ENCODE results near the gene CNBP. TPM values are rescaled to one million over a fixed set of nuclear protein-coding genes. Genes with fewer than 3 reads are reported as not detected.

Gene CNBP
- total RNA-seq, 2 donors from 2014 or later: 440 to 569 TPM

GRCh38 chr3:129122412-129123011 lies 61.2 kb downstream of the CNBP start:
- peak; percentile 59 for DNase-seq (ENCODE audit: low spot score)

GRCh38 chr3:129121792-129122411 lies 61.8 kb downstream of the CNBP start, which contains the start of gene RAB43:
TSS of gene RAB43 (minus strand) at chr3:129121804. CDS start at chr3:129121489, 315 bp downstream.
- H3K4me3 ChIP-seq: peak within 1 kb of the TSS; percentile 84 to 85
- H3K4me1 ChIP-seq: peaks cover 0 to 31% of the 10 kb centered on the region in 2 donors
- H3K27ac ChIP-seq: peak within 1 kb of the TSS; percentile 93 to 94
- H3K27me3 ChIP-seq: no peaks in the 10 kb centered on the region
- H3K36me3 ChIP-seq: no peaks in the 10 kb centered on the region
- no peaks in the 10 kb centered on the region for H3K9me3 ChIP-seq
- TF ChIP-seq CTCF (IDR thresholded peaks at IDR 0.05): no peak
- DNase-seq (ENCODE audit: low spot score): peak; percentile 83

More at GRCh38 chr3:129122412-129123011, 61.2 kb downstream of the CNBP start:
- peak overlapping the region; percentile 84 to 85 for H3K4me3 ChIP-seq
- no peaks in the 10 kb centered on the region for H3K9me3 ChIP-seq
- H3K27me3 ChIP-seq: no peaks in the 10 kb centered on the region
- peaks cover 0 to 28% of the 10 kb centered on the region in 2 donors for H3K4me1 ChIP-seq
- TF ChIP-seq CTCF (IDR thresholded peaks at IDR 0.05): no peak
- no peaks in the 10 kb centered on the region for H3K36me3 ChIP-seq
- H3K27ac ChIP-seq: peak overlapping the region; percentile 93 to 94

- DNase-seq (ENCODE audit: low spot score): peak; percentile 60
- peak overlapping the region; percentile 84 to 85 for H3K4me3 ChIP-seq
- peaks cover 0 to 38% of the 10 kb centered on the region in 2 donors for H3K4me1 ChIP-seq
- TF ChIP-seq CTCF (IDR thresholded peaks at IDR 0.05): no peak
- no peaks in the 10 kb centered on the region for H3K36me3 ChIP-seq
- no peaks in the 10 kb centered on the region for H3K9me3 ChIP-seq
- H3K27ac ChIP-seq: peak overlapping the region; percentile 93 to 94
- H3K27me3 ChIP-seq: no peaks in the 10 kb centered on the region
Observed at GRCh38 chr3:129121016-129121791, 62.5 kb downstream of the CNBP start.

- peaks cover 0 to 43% of the 10 kb centered on the region in 2 donors for H3K4me1 ChIP-seq
- peak overlapping the region; percentile 93 to 94 for H3K27ac ChIP-seq
- peak overlapping the region; percentile 84 to 85 for H3K4me3 ChIP-seq
- TF ChIP-seq CTCF (IDR thresholded peaks at IDR 0.05): peak in 1 of 2 donors; percentile 34
- DNase-seq (ENCODE audit: low spot score): peak; percentile 94
- H3K27me3 ChIP-seq: no peaks in the 10 kb centered on the region
- H3K36me3 ChIP-seq: no peaks in the 10 kb centered on the region
- no peaks in the 10 kb centered on the region for H3K9me3 ChIP-seq
Observed at GRCh38 chr3:129120254-129121004, 63.3 kb downstream of the CNBP start.

- peaks cover 0 to 43% of the 10 kb centered on the region in 2 donors for H3K4me1 ChIP-seq
- peak overlapping the region; percentile 93 to 94 for H3K27ac ChIP-seq
Observed at GRCh38 chr3:129119365-129120100, 64.2 kb downstream of the CNBP start.

More at GRCh38 chr3:129119365-129120100, 64.2 kb downstream of the CNBP start:
- no peak for TF ChIP-seq CTCF (IDR thresholded peaks at IDR 0.05)
- DNase-seq (ENCODE audit: low spot score): no peak
- H3K27me3 ChIP-seq: no peaks in the 10 kb centered on the region
- no peaks in the 10 kb centered on the region for H3K9me3 ChIP-seq
- no peaks in the 10 kb centered on the region for H3K36me3 ChIP-seq
- peak overlapping the region; percentile 84 to 85 for H3K4me3 ChIP-seq
